GM10248 (cell line): ENCODE data around the gene CFAP43.
"Not testable (repeated sequence)": the region's sequence is repeated elsewhere in the genome, so short reads cannot be mapped to it uniquely, and the experiment has no call there.

Source experiments
- CTCF ChIA-PET: fragments of 300-600 bp; sonication (Branson Sonifier 250); formaldehyde crosslinking; extraction: SDS; loops from one replicate; lab custom pipeline; 2021; ENCODE audit warnings: antibody characterized with exemption; lab: Yijun Ruan, JAX
- POLR2A ChIA-PET: fragments of 350-650 bp; sonication (Branson Sonifier 250); formaldehyde crosslinking; extraction: SDS; loops from one replicate; lab custom pipeline; 2020; ENCODE audit warnings: antibody characterized with exemption; lab: Yijun Ruan, JAX
- DNase-seq: peaks from one replicate; pipeline ENCODE4 v3.0.0; 2012; ENCODE audit errors: extremely low spot score
- CTCF ChIP-seq: IDR thresholded peaks from 2 replicates; pipeline ENCODE4 v1.5.1; 2012; ENCODE audit warnings: mild to moderate bottlenecking, low read depth; ENCODE audit errors: extremely low read depth, missing control alignments, control extremely low read depth

The CFAP43 gene

DNA sequence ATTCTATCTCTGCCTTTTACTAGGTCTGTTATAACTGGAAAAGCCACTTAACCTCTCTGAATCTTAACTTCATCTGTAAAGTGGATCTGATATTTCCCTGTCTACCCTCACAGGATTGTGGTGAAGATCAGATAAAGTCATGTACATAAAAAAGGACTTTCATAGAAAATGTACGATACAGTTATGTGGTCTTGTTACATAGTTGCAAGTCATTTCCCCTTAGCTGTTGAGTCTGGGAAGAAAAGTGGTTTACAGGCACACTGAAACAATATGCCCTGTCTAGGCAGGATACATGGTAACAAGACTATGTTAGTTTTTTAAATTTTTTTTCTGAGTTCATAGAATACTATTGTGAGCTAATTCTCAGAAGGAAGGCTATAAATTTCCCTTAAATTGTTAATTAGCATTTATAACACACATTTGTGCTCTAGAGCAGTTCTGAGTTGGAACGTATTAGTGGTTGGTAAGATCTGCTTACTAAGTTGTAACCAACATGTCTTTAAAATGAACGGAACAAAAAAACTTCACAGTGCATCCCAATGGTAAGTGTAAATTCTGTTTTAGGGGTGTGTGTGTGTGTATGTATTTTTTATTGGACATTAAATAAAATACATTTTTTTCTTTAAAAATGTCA lies 15.5 kb upstream of the CFAP43 start:
- ChIA-PET POLR2A (no interaction called here), CTCF (interaction anchor here (1.0 to 1.3 kb wide), 4 partner anchors 10 to 233 kb away, joined by 3 read pairs; partner anchors contain the start of gene CFAP43)
- no peak for DNase-seq
- TF ChIP-seq CTCF, result no peak

GRCh38 chr10:104246976-104247375 lies 14.8 kb upstream of the CFAP43 start:
- TF ChIP-seq CTCF, result no peak
- POLR2A ChIA-PET, result no interaction called here
- DNase-seq, result no peak
- CTCF ChIA-PET, result no interaction called here

DNA sequence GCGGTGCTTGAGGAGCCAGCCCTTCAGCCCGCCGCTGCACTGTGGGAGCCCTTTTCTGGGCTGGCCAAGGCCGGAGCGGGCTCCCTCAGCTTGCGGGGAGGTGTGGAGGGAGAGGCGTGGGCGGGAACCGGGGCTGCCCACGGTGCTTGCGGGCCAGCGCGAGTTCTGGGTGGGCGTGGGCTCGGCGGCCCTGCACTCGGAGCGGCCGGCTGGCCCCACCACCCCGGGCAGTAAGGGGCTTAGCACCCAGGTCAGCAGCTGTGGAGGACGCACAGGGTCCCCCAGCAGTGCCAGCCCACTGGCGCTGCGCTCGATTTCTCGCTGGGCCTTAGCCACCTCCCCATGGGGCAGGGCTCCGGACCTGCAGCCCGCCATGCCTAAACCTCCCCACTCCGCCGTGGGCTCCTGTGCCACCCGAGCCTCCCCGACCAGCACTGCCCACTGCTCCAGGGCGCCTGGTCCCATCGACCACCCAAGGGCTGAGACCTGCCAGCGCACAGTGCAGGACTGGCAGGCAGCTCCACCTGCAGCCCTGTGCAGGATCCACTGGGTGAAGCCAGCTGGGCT lies 13.0 kb upstream of the CFAP43 start:
- CTCF ChIA-PET, result no interaction called here
- POLR2A ChIA-PET, result no interaction called here

DNA sequence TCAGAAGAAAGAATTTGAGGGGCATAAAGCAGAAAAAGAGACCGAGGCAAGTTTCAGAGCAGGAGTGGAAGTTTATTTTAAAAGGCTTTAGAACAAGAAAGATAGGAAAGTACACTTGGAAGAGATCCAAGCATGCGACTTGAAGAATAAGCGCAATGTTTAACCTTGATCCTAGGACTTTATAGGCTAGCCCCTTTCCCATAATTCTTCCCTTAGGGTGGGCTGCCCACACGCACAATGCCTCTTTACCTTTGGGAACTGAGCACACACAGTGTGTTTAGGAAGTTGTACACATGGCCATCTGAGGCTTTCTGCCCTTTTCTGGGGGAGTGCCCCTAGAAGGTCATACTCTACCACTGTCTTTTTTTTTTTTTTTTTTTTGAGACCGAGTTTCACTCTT lies 11.3 kb upstream of the CFAP43 start:
- CTCF ChIA-PET, result no interaction called here
- POLR2A ChIA-PET, result no interaction called here
- no peak for TF ChIP-seq CTCF
- DNase-seq, result no peak

More for the DNA sequence above, 13.0 kb upstream of the CFAP43 start:
- no peak for DNase-seq
- no peak for TF ChIP-seq CTCF

GRCh38 chr10:104243009-104243408 lies 10.8 kb upstream of the CFAP43 start:
- CTCF ChIA-PET, POLR2A ChIA-PET, DNase-seq: not testable (repeated sequence)

DNA sequence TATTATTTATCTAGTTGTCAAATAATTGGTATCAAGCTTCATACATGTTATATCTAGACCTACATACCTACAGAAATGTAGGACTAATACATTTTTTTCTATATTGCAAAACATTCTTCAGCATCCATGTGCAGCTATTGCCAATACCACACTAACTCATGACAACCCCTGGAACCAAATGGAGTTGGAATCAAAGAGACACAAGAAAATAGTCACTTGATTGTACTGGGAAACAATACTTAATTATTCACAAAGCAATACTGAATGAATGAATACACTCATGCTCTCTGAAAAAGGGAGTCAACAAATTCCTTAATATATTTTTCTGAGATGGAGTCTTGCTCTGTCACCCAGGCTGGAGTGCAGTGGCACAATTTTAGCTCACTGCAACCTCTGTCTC lies 10.4 kb upstream of the CFAP43 start:
- TF ChIP-seq CTCF, result no peak
- CTCF ChIA-PET, result interaction anchor here (2.5 kb wide), 1 partner anchor 11 kb away, joined by 11 read pairs; the partner anchor contains the start of gene GSTO1
- POLR2A ChIA-PET, result no interaction called here
- no peak for DNase-seq

DNA sequence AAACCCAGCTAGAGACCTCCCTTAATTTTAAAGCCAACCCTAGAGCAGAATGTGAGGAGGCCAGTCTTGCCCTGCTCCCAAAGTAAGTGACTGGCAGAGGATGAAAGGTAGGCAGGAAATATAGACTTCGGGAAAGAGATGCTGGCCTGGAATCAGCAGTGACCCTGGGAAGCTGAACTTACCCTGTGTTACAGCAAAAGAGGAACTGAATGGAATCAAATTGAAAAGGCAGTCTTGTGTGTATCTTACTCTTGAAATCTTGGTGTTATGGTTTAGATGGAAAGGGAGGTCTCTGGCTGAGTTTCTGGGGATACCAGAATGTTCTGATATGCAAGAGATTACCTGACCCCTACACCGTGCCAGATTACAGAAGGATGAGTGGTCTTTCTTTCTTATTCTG lies 7.9 kb upstream of the CFAP43 start:
- CTCF ChIA-PET, result interaction anchor here (2.5 kb wide), 1 partner anchor 13 kb away, joined by 11 read pairs; the partner anchor contains the start of gene GSTO1
- POLR2A ChIA-PET, result no interaction called here
- no peak for TF ChIP-seq CTCF
- no peak for DNase-seq
